ENCODE data around the gene TMEM100.

GRCh38 chr17:55689672-55690071 is 33.0 kb downstream of the TMEM100 start:
- TF ChIP-seq GATA3 (IDR thresholded peaks at IDR 0.05; ENCODE audit: low read depth, low read length) = no peak
- no peak for TF ChIP-seq GATA2 (IDR thresholded peaks at IDR 0.05; ENCODE audit: low read depth, low read length)

Measured in SH-SY5Y (cell line).